ENCODE data around the gene COMMD7.
"Not testable (repeated sequence)": the region's sequence is repeated elsewhere in the genome, so short reads cannot be mapped to it uniquely, and the experiment has no call there.

COMMD7 gene

DNA sequence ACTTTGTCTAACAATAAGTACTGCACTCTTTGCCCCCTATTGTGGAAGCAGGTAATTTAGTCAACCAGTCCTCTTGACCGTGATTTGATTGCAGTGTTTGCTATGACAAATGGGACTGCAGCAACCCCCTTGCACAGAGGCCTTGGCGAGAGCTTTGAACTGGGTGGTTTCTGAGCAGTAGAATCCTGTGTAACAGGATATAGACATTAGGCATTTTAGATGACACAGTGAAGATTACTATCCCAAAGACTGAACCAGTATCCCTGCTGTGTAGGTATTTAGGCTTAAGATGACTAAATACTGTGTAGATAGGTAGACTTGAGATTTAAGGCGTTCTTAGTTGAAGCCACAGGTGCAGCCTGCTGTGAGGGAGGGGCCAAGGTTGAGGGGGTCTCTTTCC lies 28.8 kb upstream of the COMMD7 start:
- no peaks in the 10 kb centered on the region for H3K36me3 ChIP-seq
- peaks cover 8% of the 10 kb centered on the region for H3K4me1 ChIP-seq
- no peaks in the 10 kb centered on the region for H3K27me3 ChIP-seq
- TF ChIP-seq, protein P1, sequence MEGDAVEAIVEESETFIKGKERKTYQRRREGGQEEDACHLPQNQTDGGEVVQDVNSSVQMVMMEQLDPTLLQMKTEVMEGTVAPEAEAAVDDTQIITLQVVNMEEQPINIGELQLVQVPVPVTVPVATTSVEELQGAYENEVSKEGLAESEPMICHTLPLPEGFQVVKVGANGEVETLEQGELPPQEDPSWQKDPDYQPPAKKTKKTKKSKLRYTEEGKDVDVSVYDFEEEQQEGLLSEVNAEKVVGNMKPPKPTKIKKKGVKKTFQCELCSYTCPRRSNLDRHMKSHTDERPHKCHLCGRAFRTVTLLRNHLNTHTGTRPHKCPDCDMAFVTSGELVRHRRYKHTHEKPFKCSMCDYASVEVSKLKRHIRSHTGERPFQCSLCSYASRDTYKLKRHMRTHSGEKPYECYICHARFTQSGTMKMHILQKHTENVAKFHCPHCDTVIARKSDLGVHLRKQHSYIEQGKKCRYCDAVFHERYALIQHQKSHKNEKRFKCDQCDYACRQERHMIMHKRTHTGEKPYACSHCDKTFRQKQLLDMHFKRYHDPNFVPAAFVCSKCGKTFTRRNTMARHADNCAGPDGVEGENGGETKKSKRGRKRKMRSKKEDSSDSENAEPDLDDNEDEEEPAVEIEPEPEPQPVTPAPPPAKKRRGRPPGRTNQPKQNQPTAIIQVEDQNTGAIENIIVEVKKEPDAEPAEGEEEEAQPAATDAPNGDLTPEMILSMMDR (IDR thresholded peaks at IDR 0.05; ENCODE audit: low read depth, low read length) = no peak
- DNase-seq = no peak
- H3K4me3 ChIP-seq (ENCODE audit: low read depth, low read length) = no peak overlapping the region
- no peaks in the 10 kb centered on the region; the same call in 1 of the 2 replicates for H3K9me3 ChIP-seq

DNA sequence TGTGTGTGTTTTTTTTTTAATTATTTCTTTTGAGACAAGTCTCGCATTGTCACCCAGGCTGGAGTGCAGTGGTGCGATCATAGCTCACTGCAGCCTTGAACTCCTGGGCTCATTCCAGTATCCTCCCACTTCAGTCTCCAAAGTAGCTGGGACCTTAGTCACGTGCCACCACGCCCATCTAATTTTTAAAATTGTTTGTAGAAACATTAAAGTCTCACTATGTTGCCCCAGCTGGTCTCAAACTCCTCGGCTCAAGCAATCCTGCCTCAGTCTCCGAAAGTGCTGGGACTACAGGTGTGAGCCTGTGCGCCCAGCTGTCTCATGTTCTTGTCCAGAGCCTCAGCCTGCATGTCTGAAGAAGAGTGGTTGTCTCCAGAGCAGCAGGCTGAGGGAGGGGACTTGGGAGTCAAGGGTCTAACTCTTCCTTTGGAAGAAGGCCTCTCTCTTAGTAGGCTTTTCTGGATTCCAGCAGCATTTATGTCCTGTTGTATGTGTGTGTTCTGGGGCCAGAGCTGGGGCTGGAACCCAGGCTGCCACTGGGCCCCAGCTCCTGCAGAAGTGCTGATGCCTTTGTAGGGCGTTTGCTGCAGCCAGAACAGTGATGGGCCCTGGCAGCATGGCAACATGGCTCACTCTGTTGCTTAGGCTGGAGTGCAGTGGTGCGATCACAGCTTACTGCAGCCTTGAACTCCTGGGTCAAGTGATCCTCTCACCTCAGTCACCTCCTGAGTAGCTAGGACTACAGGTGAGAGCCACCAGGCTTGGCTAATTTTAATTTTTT lies 24.3 kb upstream of the COMMD7 start:
- H3K4me1 ChIP-seq = no peaks in the 10 kb centered on the region
- no peaks in the 10 kb centered on the region for H3K36me3 ChIP-seq
- TF ChIP-seq, protein P1 (IDR thresholded peaks at IDR 0.05; ENCODE audit: low read depth, low read length) = no peak
- no peak overlapping the region for H3K4me3 ChIP-seq (ENCODE audit: low read depth, low read length)
- no peak for DNase-seq
- H3K27me3 ChIP-seq = no peaks in the 10 kb centered on the region
- no peaks in the 10 kb centered on the region; the same call in 1 of the 2 replicates for H3K9me3 ChIP-seq

- H3K36me3 ChIP-seq = not testable (repeated sequence)
Measured at GRCh38 chr20:32765230-32765875, 22.1 kb upstream of the COMMD7 start.

DNA sequence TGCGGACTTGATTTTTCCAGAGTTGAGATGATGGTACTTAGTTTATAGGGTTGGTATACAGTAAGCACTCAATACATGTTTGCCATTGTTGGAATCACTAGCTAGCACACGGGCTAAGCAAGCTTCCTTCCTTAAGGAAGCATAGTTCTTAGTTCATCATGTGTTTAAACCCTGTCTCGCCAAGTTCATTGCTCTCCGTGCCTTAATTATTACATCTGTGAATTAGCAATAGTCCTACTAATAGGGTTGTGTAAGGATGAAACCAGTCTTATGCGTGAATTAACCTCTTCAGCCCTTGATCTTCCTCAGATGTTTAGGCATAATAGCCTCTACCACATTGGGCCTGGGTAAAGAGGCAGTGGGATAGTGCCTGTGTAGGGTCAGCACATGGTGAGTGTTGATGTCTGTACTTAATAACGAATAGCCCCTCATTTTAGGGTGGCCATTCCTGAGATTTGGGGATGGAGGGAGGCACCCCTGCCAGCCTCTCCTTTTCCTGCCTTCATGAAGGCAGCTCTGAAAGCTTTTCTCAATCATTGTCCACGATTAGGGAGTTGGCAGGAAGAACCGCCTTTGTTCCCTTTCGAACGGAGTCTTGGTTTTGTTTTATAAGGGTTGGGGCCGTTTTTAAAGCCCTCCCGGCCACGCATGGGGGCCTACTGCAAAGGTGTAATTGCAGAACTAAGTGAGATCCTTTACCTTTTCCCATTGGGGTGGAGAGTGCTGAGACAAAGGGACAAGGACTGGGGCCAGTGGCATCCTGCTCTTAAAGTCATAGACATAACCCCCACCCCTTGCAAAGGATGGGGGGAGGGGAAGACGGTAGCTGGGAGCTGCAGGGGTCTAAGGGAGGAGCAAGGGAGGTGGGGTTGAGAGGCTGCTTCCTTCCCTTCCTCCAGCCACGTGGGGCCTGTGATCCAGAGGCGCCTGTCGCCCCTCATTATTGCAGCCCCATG lies 21.0 kb upstream of the COMMD7 start:
- Histone ChIP-seq H3K27me3 (no peaks in the 10 kb centered on the region), H3K9me3 (no peaks in the 10 kb centered on the region; the same call in 1 of the 2 replicates), H3K4me3 (ENCODE audit: low read depth, low read length) (no peak overlapping the region), H3K36me3 (no peaks in the 10 kb centered on the region), H3K4me1 (no peaks in the 10 kb centered on the region)
- TF ChIP-seq, protein P1 (IDR thresholded peaks at IDR 0.05; ENCODE audit: low read depth, low read length) = no peak
- no peak for DNase-seq

More at GRCh38 chr20:32765230-32765875, 22.1 kb upstream of the COMMD7 start:
- DNase-seq; H3K4me1 ChIP-seq; H3K4me3 ChIP-seq (ENCODE audit: low read depth, low read length); H3K9me3 ChIP-seq; H3K27me3 ChIP-seq: not testable (repeated sequence)

DNA sequence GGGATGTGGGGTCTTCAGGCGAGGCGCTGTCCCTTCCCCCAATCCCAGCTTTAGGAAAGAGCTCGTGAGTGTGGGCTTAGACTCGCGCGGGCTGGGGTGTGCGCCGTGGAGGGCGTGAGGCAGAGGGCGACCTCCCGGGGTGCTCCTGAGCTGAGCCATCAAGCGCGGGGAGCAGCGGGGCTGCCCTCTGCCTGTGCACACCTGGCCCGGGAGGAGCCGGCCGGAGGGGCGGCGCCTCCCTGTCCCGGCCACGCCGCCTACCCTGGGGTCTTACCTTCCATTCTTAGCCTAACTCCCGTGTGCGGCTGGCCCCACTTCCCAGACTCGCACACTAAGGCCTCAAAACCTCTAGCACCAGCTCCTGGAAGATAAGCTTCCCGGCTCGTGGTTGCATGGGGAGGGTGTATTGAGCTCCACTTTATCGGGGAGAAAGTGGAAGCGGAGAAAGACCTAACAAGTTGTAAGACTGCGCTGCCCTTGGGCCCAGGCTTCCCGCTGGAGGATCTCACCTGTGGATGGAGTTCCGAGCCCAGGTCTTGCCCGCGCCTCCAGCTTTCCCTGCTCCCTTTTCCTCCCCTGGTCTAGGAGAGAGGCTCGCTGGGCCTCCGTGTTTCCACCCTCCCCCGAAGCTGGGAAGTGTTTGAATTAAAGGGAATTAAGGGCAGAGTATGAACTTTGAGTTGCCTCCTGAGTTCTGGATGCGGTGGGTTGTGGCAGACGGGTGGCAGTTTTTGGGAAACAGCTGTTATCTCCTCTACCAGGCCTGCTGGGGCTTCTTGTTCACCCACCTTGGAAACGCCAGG lies 20.1 kb upstream of the COMMD7 start:
- Histone ChIP-seq H3K9me3 (no peaks in the 10 kb centered on the region; the same call in 1 of the 2 replicates), H3K36me3 (no peaks in the 10 kb centered on the region), H3K27me3 (no peaks in the 10 kb centered on the region), H3K4me3 (ENCODE audit: low read depth, low read length) (peak overlapping the region; percentile 77), H3K4me1 (no peaks in the 10 kb centered on the region)
- no peak for DNase-seq
- TF ChIP-seq, protein P1 (IDR thresholded peaks at IDR 0.05; ENCODE audit: low read depth, low read length) = no peak
